Endothelial cell (in vitro differentiated cells): ENCODE results near the gene MRPS34. TPM values are rescaled to one million over a fixed set of nuclear protein-coding genes. Genes with fewer than 3 reads are reported as not detected.
A peak's percentile ranks its signal among the peaks of the same experiment; 100 is the strongest.

ENCODE experiments used
- DNase-seq: peaks from one replicate; pipeline ENCODE4 v3.0.0; 2021; ENCODE audit warnings: low spot score
- H3K27ac Mint-ChIP-seq: one replicate; pipeline ENCODE4 v1.8.0; 2021; ENCODE audit warnings: mixed read lengths, inconsistent platforms; ENCODE audit not compliant: unreplicated experiment
- H3K27me3 Mint-ChIP-seq: one replicate; pipeline ENCODE4 v1.8.0; 2021; ENCODE audit warnings: mild to moderate bottlenecking, moderate library complexity, mixed read lengths, inconsistent platforms; ENCODE audit not compliant: unreplicated experiment
- H3K36me3 Mint-ChIP-seq: one replicate; pipeline ENCODE4 v1.8.0; 2021; ENCODE audit warnings: mild to moderate bottlenecking, low read depth, mixed read lengths, inconsistent platforms; ENCODE audit not compliant: unreplicated experiment
- H3K4me1 Mint-ChIP-seq: one replicate; pipeline ENCODE4 v1.8.0; 2021; ENCODE audit warnings: mild to moderate bottlenecking, mixed read lengths, inconsistent platforms; ENCODE audit not compliant: unreplicated experiment
- H3K4me3 Mint-ChIP-seq: one replicate; pipeline ENCODE4 v1.8.0; 2021; ENCODE audit warnings: mild to moderate bottlenecking, mixed read lengths, inconsistent platforms; ENCODE audit not compliant: unreplicated experiment
- H3K9me3 Mint-ChIP-seq: one replicate; pipeline ENCODE4 v1.8.0; 2021; ENCODE audit warnings: mixed read lengths, inconsistent platforms; ENCODE audit not compliant: unreplicated experiment
- CTCF ChIP-seq: fragments of 200-600 bp; sonication (generic); IDR thresholded peaks from one replicate; pipeline ENCODE4 v1.5.0; 2021; ENCODE audit warnings: antibody characterized with exemption; ENCODE audit not compliant: unreplicated experiment
- total RNA-seq: library from RNA; stranded (reverse); fragmentation: NEBNext Ultra II Directional; extraction: Animal tissue kit (Norgen Biotek cat#: 25700); gene quantifications from one replicate; pipeline ENCODE4 v1.2.1, GENCODE V29; 2021; ENCODE audit not compliant: unreplicated experiment

MRPS34 gene
- total RNA-seq, 1 donor from 2014 or later, result 62.7 TPM

GRCh38 chr16:1769402-1770300 lies 3.3 kb downstream of the MRPS34 start:
- H3K4me3 Mint-ChIP-seq, result peak overlapping the region; percentile 37
- H3K27me3 Mint-ChIP-seq, result peaks cover 15% of the 10 kb centered on the region
- H3K9me3 Mint-ChIP-seq, result no peaks in the 10 kb centered on the region
- peaks cover 10% of the 10 kb centered on the region for H3K4me1 Mint-ChIP-seq
- peaks cover 7% of the 10 kb centered on the region for H3K36me3 Mint-ChIP-seq
- no peak overlapping the region for H3K27ac Mint-ChIP-seq
- no peak for TF ChIP-seq CTCF
- DNase-seq, result no peak

GRCh38 chr16:1768767-1769401 lies 4.0 kb downstream of the MRPS34 start:
- Mint-ChIP-seq H3K36me3 (peaks cover 7% of the 10 kb centered on the region), H3K4me1 (peaks cover 9% of the 10 kb centered on the region), H3K4me3 (no peak overlapping the region), H3K9me3 (no peaks in the 10 kb centered on the region), H3K27ac (no peak overlapping the region), H3K27me3 (peaks cover 15% of the 10 kb centered on the region)
- DNase-seq, result no peak
- TF ChIP-seq CTCF, result no peak

- Mint-ChIP-seq H3K27ac (no peak overlapping the region), H3K9me3 (no peaks in the 10 kb centered on the region), H3K27me3 (peaks cover 15% of the 10 kb centered on the region), H3K4me1 (peaks cover 7% of the 10 kb centered on the region), H3K36me3 (peaks cover 7% of the 10 kb centered on the region), H3K4me3 (no peak overlapping the region)
- DNase-seq, result no peak
- no peak for TF ChIP-seq CTCF
These were observed 4.7 kb downstream of the MRPS34 start for GRCh38 chr16:1768061-1768766.

GRCh38 chr16:1767116-1767994 lies 5.6 kb downstream of the MRPS34 start:
- no peak for TF ChIP-seq CTCF
- no peak for DNase-seq
- Mint-ChIP-seq H3K9me3 (no peaks in the 10 kb centered on the region), H3K36me3 (peaks cover 7% of the 10 kb centered on the region), H3K4me1 (peaks cover 6% of the 10 kb centered on the region), H3K4me3 (no peak overlapping the region), H3K27ac (no peak overlapping the region), H3K27me3 (peaks cover 14% of the 10 kb centered on the region)
